HCT116 (cell line): ENCODE data around the gene TAGLN3. TPM values are rescaled to one million over a fixed set of nuclear protein-coding genes. Genes with fewer than 3 reads are reported as not detected.

Experiments
- ATAC-seq: fragments of 200-7000 bp; cut with Tn5 transposase; 2 replicates; pipeline ENCODE4 v1.9.1; 2020; ENCODE audit warnings: mild to moderate bottlenecking, moderate library complexity
- BruUV-seq: library from RNA; stranded (reverse); fragments of 400-500 nt; replicated peaks from 2 replicates; lab custom pipeline; 2021; lab: Mats Ljungman, UMichigan
- CTCF ChIA-PET: fragments of 300-600 bp; sonication (Branson Sonifier 250); formaldehyde crosslinking; loops from one replicate; lab custom pipeline; 2021; ENCODE audit warnings: antibody characterized with exemption; lab: Charles Lee
- POLR2A ChIA-PET: fragments of 300-600, 350-600 bp; sonication (Branson Sonifier 250); formaldehyde crosslinking; loops from one replicate; lab custom pipeline; 2021; ENCODE audit warnings: antibody characterized with exemption; lab: Charles Lee
- RAD21 ChIA-PET, 2 experiments: fragments of 300-600 bp; sonication (Branson Sonifier 250); formaldehyde crosslinking; loops; one replicate each; lab custom pipeline; 2023; ENCODE audit warnings: low total read pairs in 2 of 2; ENCODE audit not compliant: uncharacterized antibody in 2 of 2, unreplicated experiment in 2 of 2, low non-redundant PET in 1 of 2; lab: Charles Lee
- DNase-seq: peaks from one replicate; pipeline ENCODE4 v3.0.0-alpha.2; 2010; ENCODE audit warnings: low read depth, low spot score
- H2AFZ ChIP-seq: fragments of 200-600 bp; shearing (Covaris generic), sonication (generic); 2 replicates; pipeline ENCODE4 v1.6.1; 2017; ENCODE audit warnings: low read depth, mixed run types, mixed read lengths, antibody characterized with exemption, low read length; ENCODE audit not compliant: poor library complexity, severe bottlenecking
- H3K27ac ChIP-seq: 2 replicates; pipeline ENCODE4 v1.5.1; 2012; ENCODE audit warnings: low read depth, low read length
- H3K27me3 ChIP-seq: fragments of 200-600 bp; sonication (generic); 2 replicates; pipeline ENCODE4 v1.6.1; 2016; ENCODE audit warnings: mixed run types, low read length, mixed read lengths; ENCODE audit not compliant: insufficient read depth
- H3K36me3 ChIP-seq, 2 experiments: fragments of 200-500 bp in 1 of 2; fragments of 200-600 bp in 1 of 2; sonication (Bioruptor generic) in 1 of 2; sonication (generic) in 1 of 2; 2 replicates each; pipeline versions ENCODE4 v1.5.1 to v1.6.1; 2014 to 2016; ENCODE audit warnings: low read length in 2 of 2, inconsistent platforms in 1 of 2, mixed read lengths in 1 of 2, mixed run types in 1 of 2; ENCODE audit not compliant: insufficient read depth in 2 of 2, control insufficient read depth in 1 of 2
- H3K4me1 ChIP-seq, 2 experiments: fragments of 200-600 bp in 1 of 2; sonication (generic) in 1 of 2; 2 replicates each; pipeline versions ENCODE4 v1.5.1 to v1.6.1; 2012 to 2017; ENCODE audit warnings: low read length in 2 of 2, inconsistent platforms in 1 of 2, mild to moderate bottlenecking in 1 of 2, mixed read lengths in 1 of 2, mixed run types in 1 of 2, moderate library complexity in 1 of 2; ENCODE audit not compliant: insufficient read depth in 2 of 2, control insufficient read depth in 1 of 2
- H3K4me2 ChIP-seq: fragments of 200-600 bp; sonication (generic); 2 replicates; pipeline ENCODE4 v1.6.1; 2017; ENCODE audit warnings: mixed run types, low read length, mixed read lengths
- H3K4me3 ChIP-seq, 2 experiments: fragments of 200-600 bp in 1 of 2; sonication (generic) in 1 of 2; replicated peaks in 1 of 2; 2 replicates each; pipeline ENCODE4 v1.5.1; 2011 to 2016; ENCODE audit warnings: low read length in 2 of 2, control low read depth in 1 of 2, low read depth in 1 of 2, mild to moderate bottlenecking in 1 of 2, mixed read lengths in 1 of 2, mixed run types in 1 of 2
- H3K79me2 ChIP-seq: fragments of 200-600 bp; sonication (generic); 2 replicates; pipeline ENCODE4 v1.6.1; 2017; ENCODE audit warnings: mild to moderate bottlenecking, mixed run types, low read length, moderate library complexity, mixed read lengths; ENCODE audit not compliant: insufficient read depth
- H3K9ac ChIP-seq: fragments of 200-600 bp; sonication (generic); 2 replicates; pipeline ENCODE4 v1.6.1; 2016; ENCODE audit warnings: low read length, mixed read lengths
- H3K9me2 ChIP-seq: fragments of 200-600 bp; sonication (generic), shearing (Covaris generic); 2 replicates; pipeline ENCODE4 v1.6.1; 2017; ENCODE audit warnings: mixed run types, mild to moderate bottlenecking, moderate library complexity; ENCODE audit not compliant: insufficient read depth
- H3K9me3 ChIP-seq, 2 experiments: fragments of 200-500 bp in 1 of 2; fragments of 200-600 bp in 1 of 2; sonication (Bioruptor generic) in 1 of 2; sonication (generic) in 1 of 2; 2 replicates each; pipeline ENCODE4 v1.6.1; 2014 to 2017; ENCODE audit warnings: low read length in 2 of 2, mixed read lengths in 2 of 2, inconsistent platforms in 1 of 2, low read depth in 1 of 2, mild to moderate bottlenecking in 1 of 2, mixed run types in 1 of 2, moderate library complexity in 1 of 2; ENCODE audit not compliant: control insufficient read depth in 1 of 2, insufficient read depth in 1 of 2
- H4K20me1 ChIP-seq: fragments of 200-600 bp; sonication (generic), shearing (Covaris generic); 2 replicates; pipeline ENCODE4 v1.6.1; 2017; ENCODE audit warnings: mixed run types, mild to moderate bottlenecking, moderate library complexity; ENCODE audit not compliant: insufficient read depth
- CBX3 ChIP-seq: IDR thresholded peaks from 2 replicates; pipeline ENCODE4 v1.6.1; 2012; ENCODE audit warnings: low read depth
- CEBPB ChIP-seq: IDR thresholded peaks from 2 replicates; pipeline ENCODE4 v1.6.1; 2012; ENCODE audit warnings: low read depth
- EGR1 ChIP-seq: IDR thresholded peaks from 2 replicates; pipeline ENCODE4 v1.6.1; 2012; ENCODE audit warnings: low read depth
- ELF1 ChIP-seq: IDR thresholded peaks from 2 replicates; pipeline ENCODE4 v1.6.1; 2012; ENCODE audit warnings: low read depth, borderline replicate concordance
- EZH2 ChIP-seq: fragments of 200-600 bp; sonication (generic); IDR thresholded peaks from 2 replicates; pipeline ENCODE4 v1.6.1; 2017; ENCODE audit warnings: antibody characterized with exemption, mixed run types
- FOSL1 ChIP-seq: IDR thresholded peaks from 2 replicates; pipeline ENCODE4 v1.6.1; 2012; ENCODE audit warnings: low read depth
- JUND ChIP-seq: IDR thresholded peaks from 2 replicates; pipeline ENCODE4 v1.6.1; 2012
- POLR2A ChIP-seq: IDR thresholded peaks from 2 replicates; pipeline ENCODE4 v1.7.0; 2011; ENCODE audit warnings: borderline replicate concordance; ENCODE audit not compliant: insufficient read depth, insufficient read length; ENCODE audit errors: extremely low read depth
- POLR2AphosphoS5 ChIP-seq: IDR thresholded peaks from 2 replicates; pipeline ENCODE4 v1.6.1; 2011; ENCODE audit warnings: mild to moderate bottlenecking, low read depth, low read length, moderate library complexity
- SIN3A ChIP-seq: IDR thresholded peaks from 2 replicates; pipeline ENCODE4 v1.6.1; 2012; ENCODE audit warnings: low read depth
- SP1 ChIP-seq: IDR thresholded peaks from 2 replicates; pipeline ENCODE4 v1.6.1; 2012; ENCODE audit warnings: low read depth
- SRF ChIP-seq: IDR thresholded peaks from 2 replicates; pipeline ENCODE4 v1.6.1; 2012; ENCODE audit warnings: low read depth
- TCF7L2 ChIP-seq: IDR thresholded peaks from 2 replicates; pipeline ENCODE4 v1.7.0; 2011; ENCODE audit warnings: borderline replicate concordance, inconsistent platforms; ENCODE audit not compliant: insufficient read depth, insufficient read length; ENCODE audit errors: extremely low read depth
- ZFX ChIP-seq: fragments of 450-650 bp; IDR thresholded peaks from 2 replicates; pipeline ENCODE4 v1.6.1; 2017
- ZNF274 ChIP-seq: fragments of 200-500 bp; sonication (Bioruptor generic); IDR thresholded peaks from 2 replicates; pipeline ENCODE4 v1.6.1; 2014; ENCODE audit warnings: mild to moderate bottlenecking, low read depth, low read length, inconsistent platforms
- intact Hi-C: fragments of 100-400 bp; cut with micrococcal nuclease; formaldehyde crosslinking; loops from 2 replicates; pipeline ENCODE4 v1.10.0; 2022
- total RNA-seq: library from RNA; stranded (reverse); gene quantifications from one replicate; pipeline ENCODE4 v1.2.1, GENCODE V29; 2021; ENCODE audit not compliant: unreplicated experiment
- TF ChIP-seq, protein P1 (sequence below): IDR thresholded peaks from 2 replicates; pipeline ENCODE4 v1.6.1; 2011; ENCODE audit warnings: mild to moderate bottlenecking, low read length, moderate library complexity; ENCODE audit not compliant: insufficient replicate concordance; ENCODE audit errors: extremely low read depth
- TF ChIP-seq, protein P2 (sequence below): IDR thresholded peaks from 2 replicates; pipeline ENCODE4 v1.6.1; 2012
- TF ChIP-seq, protein P3 (sequence below): IDR thresholded peaks from 2 replicates; pipeline ENCODE4 v1.6.1; 2012
- TF ChIP-seq, protein P4 (sequence below), 3 experiments: fragments of 200-600 bp in 1 of 3; sonication (generic) in 1 of 3; IDR thresholded peaks in 2 of 3; conservative IDR thresholded peaks in 1 of 3; 2 replicates each; pipeline ENCODE4 v1.5.1; 2012 to 2017; ENCODE audit warnings: low read depth in 2 of 3, low read length in 2 of 3, antibody characterized with exemption in 1 of 3, borderline replicate concordance in 1 of 3, control low read depth in 1 of 3, mild to moderate bottlenecking in 1 of 3, mixed read lengths in 1 of 3, mixed run types in 1 of 3, moderate library complexity in 1 of 3; ENCODE audit not compliant: insufficient read depth in 1 of 3
- TF ChIP-seq, protein P5 (sequence below): IDR thresholded peaks from 2 replicates; pipeline ENCODE4 v1.6.1; 2012; ENCODE audit warnings: low read depth

Gene TAGLN3
- total RNA-seq, 1 experiment from 2014 or later = 0.64 TPM

DNA sequence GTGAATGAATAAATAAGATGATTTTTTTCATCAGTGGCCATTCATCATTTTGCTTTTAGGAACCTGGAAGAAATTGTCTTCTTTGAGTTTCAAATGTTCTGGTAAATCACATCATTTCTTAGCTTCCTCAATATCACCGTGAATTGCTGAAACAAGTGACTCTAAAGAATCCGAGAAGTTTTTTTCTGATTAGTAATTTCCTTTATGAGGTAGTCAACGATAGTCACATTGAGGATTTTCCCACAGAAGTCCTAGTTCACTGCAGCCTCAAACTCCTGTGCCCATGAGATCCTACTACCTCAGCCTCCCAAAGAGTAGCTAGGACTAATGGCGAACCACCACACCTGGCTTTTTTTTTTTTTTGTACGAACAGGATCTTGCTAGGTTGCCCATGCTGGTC is 32.2 kb downstream of the TAGLN3 start:
- no peaks in the 10 kb centered on the region for H3K9me2 ChIP-seq
- no peaks in the 10 kb centered on the region for H3K9me3 ChIP-seq
- no peak overlapping the region for H3K4me3 ChIP-seq
- no peak overlapping the region for H2AFZ ChIP-seq
- ChIA-PET RAD21 (interaction anchor here in 1 of 2 experiments (0.7 kb wide), 1 partner anchor 427 kb away, joined by 3 read pairs; no protein-coding TSS in a partner anchor), POLR2A (no interaction called here), CTCF (interaction anchor here (1.1 to 3.0 kb wide), 2 partner anchors 12 to 17 kb away, joined by 3 to 10 read pairs; no protein-coding TSS in a partner anchor)
- no peak for DNase-seq
- intact Hi-C loops = no loop called here
- H3K27ac ChIP-seq = no peak overlapping the region
- ATAC-seq = no peak
- H3K4me2 ChIP-seq = no peak overlapping the region
- no peak overlapping the region for H3K9ac ChIP-seq
- no TSS peak for BruUV-seq
- H3K4me1 ChIP-seq = no peaks in the 10 kb centered on the region
- H3K36me3 ChIP-seq = no peaks in the 10 kb centered on the region
- H3K27me3 ChIP-seq = no peaks in the 10 kb centered on the region
- no peak for TF ChIP-seq JUND
- TF ChIP-seq ZNF274 = no peak
- TF ChIP-seq SRF = no peak
- TF ChIP-seq SP1 = no peak
- TF ChIP-seq, protein P1, sequence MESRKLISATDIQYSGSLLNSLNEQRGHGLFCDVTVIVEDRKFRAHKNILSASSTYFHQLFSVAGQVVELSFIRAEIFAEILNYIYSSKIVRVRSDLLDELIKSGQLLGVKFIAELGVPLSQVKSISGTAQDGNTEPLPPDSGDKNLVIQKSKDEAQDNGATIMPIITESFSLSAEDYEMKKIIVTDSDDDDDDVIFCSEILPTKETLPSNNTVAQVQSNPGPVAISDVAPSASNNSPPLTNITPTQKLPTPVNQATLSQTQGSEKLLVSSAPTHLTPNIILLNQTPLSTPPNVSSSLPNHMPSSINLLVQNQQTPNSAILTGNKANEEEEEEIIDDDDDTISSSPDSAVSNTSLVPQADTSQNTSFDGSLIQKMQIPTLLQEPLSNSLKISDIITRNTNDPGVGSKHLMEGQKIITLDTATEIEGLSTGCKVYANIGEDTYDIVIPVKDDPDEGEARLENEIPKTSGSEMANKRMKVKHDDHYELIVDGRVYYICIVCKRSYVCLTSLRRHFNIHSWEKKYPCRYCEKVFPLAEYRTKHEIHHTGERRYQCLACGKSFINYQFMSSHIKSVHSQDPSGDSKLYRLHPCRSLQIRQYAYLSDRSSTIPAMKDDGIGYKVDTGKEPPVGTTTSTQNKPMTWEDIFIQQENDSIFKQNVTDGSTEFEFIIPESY = no peak
- TF ChIP-seq, protein P2, sequence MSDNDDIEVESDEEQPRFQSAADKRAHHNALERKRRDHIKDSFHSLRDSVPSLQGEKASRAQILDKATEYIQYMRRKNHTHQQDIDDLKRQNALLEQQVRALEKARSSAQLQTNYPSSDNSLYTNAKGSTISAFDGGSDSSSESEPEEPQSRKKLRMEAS = no peak
- no peak for TF ChIP-seq CBX3
- TF ChIP-seq, protein P3, sequence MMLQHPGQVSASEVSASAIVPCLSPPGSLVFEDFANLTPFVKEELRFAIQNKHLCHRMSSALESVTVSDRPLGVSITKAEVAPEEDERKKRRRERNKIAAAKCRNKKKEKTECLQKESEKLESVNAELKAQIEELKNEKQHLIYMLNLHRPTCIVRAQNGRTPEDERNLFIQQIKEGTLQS = no peak
- TF ChIP-seq FOSL1 = no peak
- TF ChIP-seq SIN3A = no peak
- TF ChIP-seq POLR2A = no peak
- TF ChIP-seq ZFX = no peak
- TF ChIP-seq TCF7L2 = no peak
- TF ChIP-seq, protein P4, sequence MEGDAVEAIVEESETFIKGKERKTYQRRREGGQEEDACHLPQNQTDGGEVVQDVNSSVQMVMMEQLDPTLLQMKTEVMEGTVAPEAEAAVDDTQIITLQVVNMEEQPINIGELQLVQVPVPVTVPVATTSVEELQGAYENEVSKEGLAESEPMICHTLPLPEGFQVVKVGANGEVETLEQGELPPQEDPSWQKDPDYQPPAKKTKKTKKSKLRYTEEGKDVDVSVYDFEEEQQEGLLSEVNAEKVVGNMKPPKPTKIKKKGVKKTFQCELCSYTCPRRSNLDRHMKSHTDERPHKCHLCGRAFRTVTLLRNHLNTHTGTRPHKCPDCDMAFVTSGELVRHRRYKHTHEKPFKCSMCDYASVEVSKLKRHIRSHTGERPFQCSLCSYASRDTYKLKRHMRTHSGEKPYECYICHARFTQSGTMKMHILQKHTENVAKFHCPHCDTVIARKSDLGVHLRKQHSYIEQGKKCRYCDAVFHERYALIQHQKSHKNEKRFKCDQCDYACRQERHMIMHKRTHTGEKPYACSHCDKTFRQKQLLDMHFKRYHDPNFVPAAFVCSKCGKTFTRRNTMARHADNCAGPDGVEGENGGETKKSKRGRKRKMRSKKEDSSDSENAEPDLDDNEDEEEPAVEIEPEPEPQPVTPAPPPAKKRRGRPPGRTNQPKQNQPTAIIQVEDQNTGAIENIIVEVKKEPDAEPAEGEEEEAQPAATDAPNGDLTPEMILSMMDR (IDR thresholded peaks at IDR 0.05 in 2 of 3, conservative IDR thresholded peaks at IDR 0.05 in 1 of 3; ENCODE audit: borderline replicate concordance in 1 of 3, insufficient read depth in 1 of 3, low read depth in 2 of 3, low read length in 2 of 3) = no peak
- TF ChIP-seq CEBPB = no peak
- no peak for TF ChIP-seq EZH2
- no peak for TF ChIP-seq EGR1
- TF ChIP-seq, protein P5, sequence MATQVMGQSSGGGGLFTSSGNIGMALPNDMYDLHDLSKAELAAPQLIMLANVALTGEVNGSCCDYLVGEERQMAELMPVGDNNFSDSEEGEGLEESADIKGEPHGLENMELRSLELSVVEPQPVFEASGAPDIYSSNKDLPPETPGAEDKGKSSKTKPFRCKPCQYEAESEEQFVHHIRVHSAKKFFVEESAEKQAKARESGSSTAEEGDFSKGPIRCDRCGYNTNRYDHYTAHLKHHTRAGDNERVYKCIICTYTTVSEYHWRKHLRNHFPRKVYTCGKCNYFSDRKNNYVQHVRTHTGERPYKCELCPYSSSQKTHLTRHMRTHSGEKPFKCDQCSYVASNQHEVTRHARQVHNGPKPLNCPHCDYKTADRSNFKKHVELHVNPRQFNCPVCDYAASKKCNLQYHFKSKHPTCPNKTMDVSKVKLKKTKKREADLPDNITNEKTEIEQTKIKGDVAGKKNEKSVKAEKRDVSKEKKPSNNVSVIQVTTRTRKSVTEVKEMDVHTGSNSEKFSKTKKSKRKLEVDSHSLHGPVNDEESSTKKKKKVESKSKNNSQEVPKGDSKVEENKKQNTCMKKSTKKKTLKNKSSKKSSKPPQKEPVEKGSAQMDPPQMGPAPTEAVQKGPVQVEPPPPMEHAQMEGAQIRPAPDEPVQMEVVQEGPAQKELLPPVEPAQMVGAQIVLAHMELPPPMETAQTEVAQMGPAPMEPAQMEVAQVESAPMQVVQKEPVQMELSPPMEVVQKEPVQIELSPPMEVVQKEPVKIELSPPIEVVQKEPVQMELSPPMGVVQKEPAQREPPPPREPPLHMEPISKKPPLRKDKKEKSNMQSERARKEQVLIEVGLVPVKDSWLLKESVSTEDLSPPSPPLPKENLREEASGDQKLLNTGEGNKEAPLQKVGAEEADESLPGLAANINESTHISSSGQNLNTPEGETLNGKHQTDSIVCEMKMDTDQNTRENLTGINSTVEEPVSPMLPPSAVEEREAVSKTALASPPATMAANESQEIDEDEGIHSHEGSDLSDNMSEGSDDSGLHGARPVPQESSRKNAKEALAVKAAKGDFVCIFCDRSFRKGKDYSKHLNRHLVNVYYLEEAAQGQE = no peak
- no peak for TF ChIP-seq POLR2AphosphoS5
- no peak for TF ChIP-seq ELF1
- H4K20me1 ChIP-seq = no peaks in the 10 kb centered on the region
- H3K79me2 ChIP-seq = no peaks in the 10 kb centered on the region
